Neural cell (in vitro differentiated cells): ENCODE measurements around the gene NASP. TPM values are rescaled to one million over a fixed set of nuclear protein-coding genes. Genes with fewer than 3 reads are reported as not detected.

ENCODE experiments used
- H2AFZ ChIP-seq: fragments of 200-600, 300-800 bp; sonication (generic), shearing (Covaris generic); 2 replicates; pipeline ENCODE4 v1.6.0; 2014; ENCODE audit warnings: low read depth, mild to moderate bottlenecking, antibody characterized with exemption, low read length, moderate library complexity
- H3F3A ChIP-seq: fragments of 200-600 bp; shearing (Covaris generic); 2 replicates; pipeline ENCODE4 v1.6.1; 2016; ENCODE audit warnings: mild to moderate bottlenecking, moderate library complexity, mixed read lengths, antibody characterized with exemption, low read length; ENCODE audit not compliant: insufficient read depth, poor library complexity, severe bottlenecking
- H3K27ac ChIP-seq: fragments of 200-600, 300-800 bp; sonication (generic), shearing (Covaris generic); 2 replicates; pipeline ENCODE4 v1.5.1; 2014; ENCODE audit warnings: mild to moderate bottlenecking, low read length, moderate library complexity
- H3K27me3 ChIP-seq: fragments of 300-800, 200-600 bp; sonication (generic), shearing (Covaris generic); 2 replicates; pipeline ENCODE4 v1.6.0; 2014; ENCODE audit warnings: mild to moderate bottlenecking, low read depth, low read length, moderate library complexity; ENCODE audit not compliant: insufficient read depth
- H3K36me3 ChIP-seq: fragments of 300-800, 200-600 bp; sonication (generic), shearing (Covaris generic); 2 replicates; pipeline ENCODE4 v1.5.1; 2014; ENCODE audit warnings: mild to moderate bottlenecking, antibody characterized with exemption, low read length, moderate library complexity; ENCODE audit not compliant: insufficient read depth
- H3K4me2 ChIP-seq: fragments of 300-800, 200-600 bp; sonication (generic), shearing (Covaris generic); 2 replicates; pipeline ENCODE4 v1.6.0; 2014; ENCODE audit warnings: mild to moderate bottlenecking, low read length
- H3K4me3 ChIP-seq: fragments of 300-800, 200-600 bp; sonication (generic), shearing (Covaris generic); 2 replicates; pipeline ENCODE4 v1.5.1; 2014; ENCODE audit warnings: mild to moderate bottlenecking, low read length, moderate library complexity
- H3K79me2 ChIP-seq: fragments of 200-600 bp; shearing (Covaris generic); replicated peaks from 2 replicates; pipeline ENCODE4 v1.6.0; 2014; ENCODE audit warnings: mild to moderate bottlenecking, low read length, moderate library complexity; ENCODE audit not compliant: insufficient read depth
- H3K9ac ChIP-seq: fragments of 300-800, 200-600 bp; sonication (generic), shearing (Covaris generic); 2 replicates; pipeline ENCODE4 v1.6.1; 2016; ENCODE audit warnings: mild to moderate bottlenecking, low read length, mixed read lengths
- H3K9me2 ChIP-seq: fragments of 200-600 bp; shearing (Covaris generic); 2 replicates; pipeline ENCODE4 v1.6.1; 2016; ENCODE audit warnings: mild to moderate bottlenecking, low read length, mixed read lengths; ENCODE audit not compliant: insufficient read depth
- H3K9me3 ChIP-seq: fragments of 200-600, 300-800 bp; sonication (generic), shearing (Covaris generic); 2 replicates; pipeline ENCODE4 v1.6.1; 2016; ENCODE audit warnings: mild to moderate bottlenecking, mixed run types, low read length, moderate library complexity, mixed read lengths
- H4K20me1 ChIP-seq: fragments of 200-600 bp; shearing (Covaris generic); 2 replicates; pipeline ENCODE4 v1.6.1; 2016; ENCODE audit warnings: mild to moderate bottlenecking, mixed run types; ENCODE audit not compliant: insufficient read depth
- CTCF ChIP-seq: fragments of 450-650 bp; IDR thresholded peaks from 2 replicates; pipeline ENCODE4 v1.5.1; 2014; ENCODE audit warnings: antibody characterized with exemption, mild to moderate bottlenecking, moderate library complexity; ENCODE audit not compliant: poor library complexity, severe bottlenecking
- EP300 ChIP-seq: fragments of 450-650 bp; conservative IDR thresholded peaks from 2 replicates; pipeline ENCODE4 v1.6.1; 2014; ENCODE audit warnings: antibody characterized with exemption, mild to moderate bottlenecking, moderate library complexity; ENCODE audit not compliant: poor library complexity, severe bottlenecking
- EZH2 ChIP-seq: fragments of 200-600, 300-800 bp; shearing (Covaris generic), sonication (generic); IDR thresholded peaks from 2 replicates; pipeline ENCODE4 v1.6.1; 2014; ENCODE audit warnings: antibody characterized with exemption, low read length, borderline replicate concordance, mild to moderate bottlenecking; ENCODE audit not compliant: insufficient read depth, poor library complexity, severe bottlenecking
- MXI1 ChIP-seq: fragments of 450-650 bp; conservative IDR thresholded peaks from 2 replicates; pipeline ENCODE4 v1.6.1; 2014; ENCODE audit warnings: antibody characterized with exemption, mild to moderate bottlenecking; ENCODE audit not compliant: poor library complexity, severe bottlenecking
- POLR2AphosphoS5 ChIP-seq: IDR thresholded peaks from 2 replicates; pipeline ENCODE4 v1.6.1; 2012
- RAD21 ChIP-seq: fragments of 450-650 bp; conservative IDR thresholded peaks from 2 replicates; pipeline ENCODE4 v1.6.1; 2014; ENCODE audit warnings: antibody characterized with exemption, mild to moderate bottlenecking, moderate library complexity
- SMC3 ChIP-seq: fragments of 450-650 bp; conservative IDR thresholded peaks from 2 replicates; pipeline ENCODE4 v1.6.1; 2014; ENCODE audit warnings: antibody characterized with exemption, mild to moderate bottlenecking, moderate library complexity; ENCODE audit not compliant: poor library complexity
- TAF1 ChIP-seq: IDR thresholded peaks from 2 replicates; pipeline ENCODE4 v1.6.1; 2012; ENCODE audit warnings: low read depth
- polyA plus RNA-seq: library from polyadenylated mRNA; depleted of rRNA; stranded (reverse); fragments of >200 nt; gene quantifications from 2 replicates; pipeline ENCODE4 v1.2.3, GENCODE V29; 2014
- TF ChIP-seq, protein P1 (sequence below): IDR thresholded peaks from 2 replicates; pipeline ENCODE4 v1.6.1; 2012; ENCODE audit warnings: borderline replicate concordance

The NASP gene
- polyA plus RNA-seq, 1 donor from 2014 or later = 177 TPM

GRCh38 chr1:45585496-45586075, 1.7 kb downstream of the NASP start:
- TF ChIP-seq EP300 (no peak), MXI1 (no peak), SMC3 (no peak), POLR2AphosphoS5 (no peak), RAD21 (no peak), CTCF (no peak), EZH2 (no peak), TAF1 (no peak)
- TF ChIP-seq, protein P1, sequence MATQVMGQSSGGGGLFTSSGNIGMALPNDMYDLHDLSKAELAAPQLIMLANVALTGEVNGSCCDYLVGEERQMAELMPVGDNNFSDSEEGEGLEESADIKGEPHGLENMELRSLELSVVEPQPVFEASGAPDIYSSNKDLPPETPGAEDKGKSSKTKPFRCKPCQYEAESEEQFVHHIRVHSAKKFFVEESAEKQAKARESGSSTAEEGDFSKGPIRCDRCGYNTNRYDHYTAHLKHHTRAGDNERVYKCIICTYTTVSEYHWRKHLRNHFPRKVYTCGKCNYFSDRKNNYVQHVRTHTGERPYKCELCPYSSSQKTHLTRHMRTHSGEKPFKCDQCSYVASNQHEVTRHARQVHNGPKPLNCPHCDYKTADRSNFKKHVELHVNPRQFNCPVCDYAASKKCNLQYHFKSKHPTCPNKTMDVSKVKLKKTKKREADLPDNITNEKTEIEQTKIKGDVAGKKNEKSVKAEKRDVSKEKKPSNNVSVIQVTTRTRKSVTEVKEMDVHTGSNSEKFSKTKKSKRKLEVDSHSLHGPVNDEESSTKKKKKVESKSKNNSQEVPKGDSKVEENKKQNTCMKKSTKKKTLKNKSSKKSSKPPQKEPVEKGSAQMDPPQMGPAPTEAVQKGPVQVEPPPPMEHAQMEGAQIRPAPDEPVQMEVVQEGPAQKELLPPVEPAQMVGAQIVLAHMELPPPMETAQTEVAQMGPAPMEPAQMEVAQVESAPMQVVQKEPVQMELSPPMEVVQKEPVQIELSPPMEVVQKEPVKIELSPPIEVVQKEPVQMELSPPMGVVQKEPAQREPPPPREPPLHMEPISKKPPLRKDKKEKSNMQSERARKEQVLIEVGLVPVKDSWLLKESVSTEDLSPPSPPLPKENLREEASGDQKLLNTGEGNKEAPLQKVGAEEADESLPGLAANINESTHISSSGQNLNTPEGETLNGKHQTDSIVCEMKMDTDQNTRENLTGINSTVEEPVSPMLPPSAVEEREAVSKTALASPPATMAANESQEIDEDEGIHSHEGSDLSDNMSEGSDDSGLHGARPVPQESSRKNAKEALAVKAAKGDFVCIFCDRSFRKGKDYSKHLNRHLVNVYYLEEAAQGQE = no peak
- Histone ChIP-seq H3K36me3 (no peaks in the 10 kb centered on the region), H3F3A (no peaks in the 10 kb centered on the region), H3K4me2 (peak overlapping the region; percentile 42), H3K9ac (peak overlapping the region; percentile 96), H4K20me1 (peaks cover 2% of the 10 kb centered on the region), H3K27ac (peak overlapping the region; percentile 93), H3K9me2 (no peaks in the 10 kb centered on the region), H3K9me3 (no peaks in the 10 kb centered on the region), H2AFZ (no peak overlapping the region), H3K79me2 (peaks cover 48% of the 10 kb centered on the region), H3K4me3 (peak overlapping the region; percentile 86), H3K27me3 (no peaks in the 10 kb centered on the region)

- Histone ChIP-seq H3F3A (no peaks in the 10 kb centered on the region), H3K9me2 (no peaks in the 10 kb centered on the region), H3K36me3 (no peaks in the 10 kb centered on the region), H2AFZ (no peak overlapping the region), H3K27me3 (no peaks in the 10 kb centered on the region), H3K4me3 (no peak overlapping the region), H3K4me2 (no peak overlapping the region), H4K20me1 (peaks cover 2% of the 10 kb centered on the region), H3K9me3 (no peaks in the 10 kb centered on the region), H3K27ac (no peak overlapping the region), H3K9ac (no peak overlapping the region), H3K79me2 (peaks cover 58% of the 10 kb centered on the region)
- TF ChIP-seq SMC3 = no peak
- TF ChIP-seq EP300 = no peak
- TF ChIP-seq EZH2 = no peak
- no peak for TF ChIP-seq POLR2AphosphoS5
- no peak for TF ChIP-seq MXI1
- TF ChIP-seq TAF1 = no peak
- TF ChIP-seq CTCF = no peak
- TF ChIP-seq RAD21 = no peak
- TF ChIP-seq, protein P1 = no peak
These were observed 2.9 kb downstream of the NASP start for GRCh38 chr1:45586769-45587168.
